CD4-positive, alpha-beta T cell treated with Interferon gamma for 1 hour (primary cell): ENCODE results near the gene ANKRD63.

ENCODE experiments used
- DNase-seq: peaks from one replicate; pipeline ENCODE4 v3.0.0-alpha.2; 2020

The ANKRD63 gene

GRCh38 chr15:40257656-40258450 is 25.0 kb downstream of the ANKRD63 start:
- no peak for DNase-seq

- DNase-seq, result peak; percentile 28
These were observed 26.1 kb downstream of the ANKRD63 start for GRCh38 chr15:40256638-40257235.

DNA sequence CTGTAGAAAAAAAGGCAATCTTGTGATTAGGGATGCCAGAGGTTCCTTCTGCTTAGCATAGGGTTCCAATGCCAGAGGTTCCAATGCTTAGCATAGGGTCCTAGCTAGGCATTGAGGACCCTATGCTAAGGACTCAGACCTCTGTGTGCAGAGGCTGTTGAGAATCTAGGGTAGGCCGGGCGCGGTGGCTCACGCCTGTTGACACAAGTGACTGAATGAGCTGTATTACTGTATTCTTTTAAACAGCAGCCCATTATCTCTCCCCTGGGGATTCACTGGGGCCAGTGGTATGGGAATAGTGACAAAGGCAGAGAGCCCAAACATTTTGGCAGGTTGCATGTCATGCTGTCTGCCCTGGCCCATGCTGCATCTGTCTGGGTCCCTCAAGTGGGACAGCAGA is 27.8 kb downstream of the ANKRD63 start:
- no peak for DNase-seq

GRCh38 chr15:40254452-40254851 is 28.4 kb downstream of the ANKRD63 start:
- DNase-seq, result no peak

GRCh38 chr15:40253167-40253790 is 29.6 kb downstream of the ANKRD63 start:
- DNase-seq, result no peak

DNA sequence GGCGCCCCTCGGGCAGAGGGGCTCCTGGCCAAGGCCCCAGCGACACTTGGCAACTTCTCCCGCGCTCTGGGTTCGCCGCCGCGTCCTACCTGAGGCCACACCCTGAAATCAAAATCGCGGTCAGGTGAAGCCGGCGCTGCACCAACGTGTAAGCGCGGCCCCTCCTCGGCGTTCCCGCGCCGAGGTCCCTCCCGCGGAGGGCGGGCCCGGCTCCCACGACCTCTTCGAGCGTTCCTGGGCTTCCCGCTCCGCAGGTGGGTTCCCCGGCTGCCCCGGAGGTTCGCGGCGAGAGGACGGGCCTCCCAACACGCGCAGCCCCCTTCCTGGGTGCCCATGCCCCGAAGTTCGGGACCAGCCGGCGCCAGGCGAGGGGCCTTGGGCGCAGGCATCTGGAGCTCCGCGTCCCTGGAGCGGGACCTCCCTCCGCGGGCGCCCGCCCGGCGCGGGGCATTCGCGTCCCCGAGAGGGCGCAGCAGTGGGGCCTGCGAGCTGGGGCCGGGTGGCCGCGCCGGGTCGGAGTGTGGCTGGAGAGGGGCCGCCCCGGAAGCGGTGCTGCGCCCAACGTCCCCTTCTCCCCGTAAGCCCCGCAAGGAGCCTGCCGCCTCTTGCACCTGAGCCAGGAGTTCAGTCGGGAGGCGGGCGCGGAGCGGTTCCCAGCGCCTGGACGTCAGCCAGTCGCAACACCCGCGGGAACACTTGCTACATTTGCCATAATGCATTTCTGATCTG is 30.3 kb downstream of the ANKRD63 start:
- DNase-seq, result no peak

GRCh38 chr15:40252141-40252437 is 30.8 kb downstream of the ANKRD63 start:
- no peak for DNase-seq

GRCh38 chr15:40251486-40252140 is 31.3 kb downstream of the ANKRD63 start:
- no peak for DNase-seq

DNA sequence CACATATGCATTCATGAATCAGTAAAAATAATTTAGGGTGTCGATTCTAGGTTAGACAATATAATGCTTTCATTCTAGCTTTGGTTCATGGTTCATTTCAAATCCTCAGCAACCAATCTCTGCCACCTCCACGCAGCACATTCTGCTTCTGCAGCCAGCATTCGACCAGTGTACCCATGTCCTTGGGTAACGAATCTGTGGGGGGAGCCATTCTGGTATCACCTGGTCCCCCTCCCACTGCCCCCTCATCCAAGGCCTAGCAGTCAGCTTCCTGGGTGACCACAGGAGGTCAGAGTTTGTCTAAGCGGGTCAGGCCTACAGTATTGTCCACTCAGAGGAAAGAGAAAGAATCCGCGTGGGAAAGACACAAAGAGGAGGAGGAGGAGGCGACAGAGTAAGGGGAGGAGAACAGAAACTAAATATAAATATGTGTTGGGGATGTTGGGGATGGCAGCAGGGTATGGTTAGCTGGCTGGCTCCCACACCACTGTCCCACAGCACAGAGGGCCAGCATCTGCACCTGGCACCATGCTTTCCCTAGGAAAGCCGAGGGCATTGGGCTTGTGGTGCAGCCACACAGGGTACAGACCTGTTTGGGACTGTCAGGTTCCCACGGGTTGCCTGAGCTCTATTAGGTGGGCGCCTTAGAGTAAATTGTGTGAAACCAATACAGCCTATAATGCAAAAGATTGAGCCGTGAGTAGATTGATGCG is 31.9 kb downstream of the ANKRD63 start:
- DNase-seq, result no peak

DNA sequence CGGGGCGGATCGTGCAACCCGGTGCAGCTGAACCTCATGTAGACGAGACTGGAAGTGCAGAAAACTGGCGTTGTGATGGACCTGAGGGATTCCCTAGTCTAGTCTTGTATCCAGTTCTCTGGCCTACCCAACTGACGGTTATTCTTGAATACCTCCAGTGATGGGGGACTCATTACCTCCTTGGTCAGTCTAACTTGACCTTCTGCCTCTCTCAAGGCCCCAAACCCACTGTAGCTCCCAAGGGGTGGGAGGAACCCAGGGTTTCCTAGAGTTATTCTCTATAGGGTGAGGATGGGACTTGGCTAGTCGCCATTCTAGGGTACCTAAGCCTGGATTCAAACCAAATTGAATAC is 32.6 kb downstream of the ANKRD63 start:
- DNase-seq, result no peak

- no peak for DNase-seq
These were observed 33.2 kb downstream of the ANKRD63 start for GRCh38 chr15:40249477-40250303.

DNA sequence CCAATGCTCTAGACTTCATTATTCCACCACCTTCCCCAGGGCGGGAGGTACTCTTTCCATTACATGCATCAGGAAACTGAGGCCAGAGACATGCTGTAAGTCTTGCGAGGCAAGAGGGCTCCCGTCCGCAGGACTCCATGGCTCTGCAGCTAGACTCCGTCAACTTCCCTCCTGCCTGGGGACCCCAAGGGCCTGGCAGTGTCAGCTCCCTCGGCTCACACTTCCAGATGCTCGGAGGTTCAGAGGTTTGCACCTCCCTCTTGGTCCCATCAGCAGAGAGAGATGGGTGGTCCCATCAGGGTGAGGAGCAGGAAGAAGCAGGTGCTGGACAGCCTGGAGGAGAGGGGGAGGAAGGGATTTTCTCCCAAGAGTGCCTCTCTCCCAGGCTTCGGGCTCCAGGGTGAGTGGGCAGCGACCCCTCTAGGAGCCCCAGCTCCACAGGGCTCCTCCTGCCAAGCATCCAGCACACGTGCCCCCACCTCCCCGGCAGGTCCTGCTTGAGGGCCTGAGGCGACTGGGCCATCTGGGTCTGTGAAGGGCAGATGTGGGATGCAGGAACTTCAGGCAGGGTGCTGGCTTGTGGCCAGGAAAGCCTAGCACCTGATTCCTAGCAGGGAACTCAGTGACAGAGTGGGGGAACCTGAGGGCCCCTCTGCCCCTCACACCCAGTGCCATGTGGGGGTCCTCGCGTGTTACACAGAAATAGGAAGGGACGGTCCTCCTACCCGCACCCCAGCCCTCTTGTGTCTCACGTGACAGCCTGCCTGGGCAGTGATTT is 34.7 kb downstream of the ANKRD63 start:
- no peak for DNase-seq

- no peak for DNase-seq
These were observed 35.4 kb downstream of the ANKRD63 start for GRCh38 chr15:40247406-40247971.

- no peak for DNase-seq
These were observed 36.2 kb downstream of the ANKRD63 start for GRCh38 chr15:40246496-40247280.

GRCh38 chr15:40245666-40246450 is 37.0 kb downstream of the ANKRD63 start:
- DNase-seq, result no peak

DNA sequence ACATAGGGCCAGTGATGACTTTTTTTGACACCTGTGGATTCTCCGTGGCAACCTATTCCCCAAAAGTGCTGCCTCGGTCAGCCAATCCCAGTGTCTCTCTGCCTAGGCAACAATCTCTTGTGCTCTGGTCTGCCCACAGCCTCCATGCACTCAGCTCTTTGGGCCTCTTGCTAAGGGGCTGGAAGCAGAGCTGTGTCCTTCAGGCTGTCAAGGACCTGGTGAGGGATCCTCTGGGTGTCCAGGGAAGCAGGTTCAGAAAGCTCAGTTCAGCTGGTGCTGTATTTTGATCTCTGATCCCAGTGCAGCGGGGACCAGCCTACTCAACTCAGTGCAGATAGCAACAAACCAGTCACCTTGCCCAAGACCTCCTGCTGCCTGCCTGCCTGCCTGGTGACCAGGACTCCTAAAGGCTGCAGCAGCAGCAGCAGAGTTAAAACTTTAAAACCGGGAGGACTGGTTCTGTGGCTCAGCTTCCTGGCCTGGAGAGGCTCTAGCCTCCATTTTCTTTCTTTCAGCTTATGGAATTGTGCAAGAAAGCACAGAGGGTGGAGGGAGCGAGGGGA is 37.8 kb downstream of the ANKRD63 start:
- no peak for DNase-seq

DNA sequence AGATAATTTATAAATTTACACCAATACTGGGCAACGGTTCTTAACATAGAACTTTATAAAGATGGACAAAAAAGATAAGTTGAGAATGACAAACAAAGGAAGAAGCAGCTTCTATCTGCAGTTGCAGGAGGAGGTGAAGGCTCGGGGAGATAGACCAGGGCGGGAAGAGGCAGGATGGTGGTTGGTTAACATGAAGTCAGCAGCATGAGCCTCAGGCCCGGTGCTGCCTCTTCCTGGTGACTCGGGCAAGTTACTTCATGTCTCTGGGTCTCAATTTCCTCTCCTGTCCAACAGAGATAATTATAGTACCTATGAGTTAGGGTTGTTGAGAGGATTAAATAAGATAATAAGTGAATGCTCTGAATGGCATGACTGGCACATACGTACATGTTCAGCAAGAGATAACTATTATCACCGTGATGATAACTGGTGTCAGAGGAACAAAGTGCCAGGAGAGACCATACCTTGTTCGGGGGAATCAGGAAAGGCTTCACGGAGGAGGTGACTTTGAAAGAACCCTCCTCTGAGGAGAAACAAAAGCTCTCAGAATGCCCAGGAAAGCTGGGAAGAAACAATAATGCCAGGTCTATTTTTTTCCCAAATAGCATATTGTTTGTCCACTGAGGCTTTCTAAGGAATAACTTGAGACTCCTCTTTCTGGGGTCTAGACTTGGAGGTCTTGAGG is 39.6 kb downstream of the ANKRD63 start:
- no peak for DNase-seq

GRCh38 chr15:40242601-40243000 is 40.3 kb downstream of the ANKRD63 start:
- DNase-seq, result no peak
